Psoas muscle (tissue), 8 donors: ENCODE data around the gene RELN. TPM values are rescaled to one million over a fixed set of nuclear protein-coding genes. Genes with fewer than 3 reads are reported as not detected.

ENCODE experiments used
- ATAC-seq, 4 donors: fragments of 200-7000 bp; cut with Tn5 transposase; one replicate each; pipeline ENCODE4 v1.9.1; 2020; ENCODE audit warnings: moderate library complexity in 3 of 4, mild to moderate bottlenecking in 2 of 4
- DNase-seq, 2 donors: peaks; one replicate each; pipeline ENCODE4 v3.0.0-alpha.2; 2020
- H3K27ac ChIP-seq: fragments of 200-600 bp; one replicate; pipeline ENCODE4 v1.8.0; 2022
- H3K27me3 ChIP-seq, 3 donors: fragments of 200-600 bp in 1 of 3; one replicate each; pipeline versions ENCODE4 v1.6.1 to v1.8.0; 2013 to 2022; ENCODE audit warnings: low read length in 2 of 3, mild to moderate bottlenecking in 2 of 3, moderate library complexity in 1 of 3; ENCODE audit not compliant: insufficient read depth in 3 of 3
- H3K36me3 ChIP-seq, 2 donors: fragments of 200-600 bp in 1 of 2; one replicate each; pipeline versions ENCODE4 v1.6.1 to v1.8.0; 2013 to 2022; ENCODE audit warnings: low read depth in 1 of 2, mild to moderate bottlenecking in 1 of 2, moderate library complexity in 1 of 2; ENCODE audit not compliant: insufficient read depth in 1 of 2
- H3K4me1 ChIP-seq: fragments of 200-600 bp; one replicate; pipeline ENCODE4 v1.8.0; 2022
- H3K4me3 ChIP-seq: fragments of 200-600 bp; one replicate; pipeline ENCODE4 v1.8.0; 2022; ENCODE audit warnings: mild to moderate bottlenecking
- H3K9me3 ChIP-seq: fragments of 200-600 bp; one replicate; pipeline ENCODE4 v1.8.0; 2022
- CTCF ChIP-seq: fragments of 200-600 bp; IDR thresholded peaks from one replicate; pipeline ENCODE4 v1.8.0; 2022; ENCODE audit warnings: antibody characterized with exemption
- WGBS, 3 donors: extraction: QIAGEN DNeasy Blood & Tissue Kit; methylation state at CpG; one replicate each; pipeline versions ENCODE4 v1.1.6 to v1.1.7; 2013; 5-methylcytosine and 5-hydroxymethylcytosine counted together
- intact Hi-C, 2 donors: fragments of 100-400 bp; cut with DNase I; formaldehyde crosslinking; loops; one replicate each; pipeline versions ENCODE4 v1.11.0 to v1.14.2; 2022
- polyA plus RNA-seq, 3 donors: library from polyadenylated mRNA; stranded (reverse); fragments of 200-250 nt; gene quantifications; one replicate each; pipeline ENCODE4 v1.2.3, GENCODE V29; 2013
- total RNA-seq, 4 donors: library from RNA; stranded (reverse); fragmentation: NEBNext Ultra II Directional in 2 of 4; extraction: Animal tissue kit (Norgen Biotek cat#: 25700) in 2 of 4; gene quantifications; one replicate each; pipeline versions ENCODE4 v1.2.1 to v1.2.4, GENCODE V29; 2021 to 2023
- donor health status: healthy with polysubstance abuse.
- donor health status: DM: no; HTN: no; CAD: no; lungs with moderate emphysema.
- donor health status: Bipolar disorder and iron deficiency.
- donor health status: healthy.
- donor health status: DM: yes; HTN: yes; CAD: no.
- donor health status: DM: no; HTN: no; CAD: no.
- donor health status: DM: no; HTN: no; CAD: no.
- donor health status: DM: yes; HTN: yes; CAD: no.

The RELN gene
- total and polyA plus RNA-seq, 7 donors, result 0.10 to 0.44 (median 0.32) TPM

GRCh38 chr7:103751311-103751880 lies 238.1 kb downstream of the RELN start:
- no peak for TF ChIP-seq CTCF
- Histone ChIP-seq H3K4me1 (no peaks in the 10 kb centered on the region), H3K36me3 (no peaks in the 10 kb centered on the region), H3K9me3 (no peaks in the 10 kb centered on the region), H3K4me3 (no peak overlapping the region), H3K27ac (no peak overlapping the region), H3K27me3 (no peaks in the 10 kb centered on the region)
- WGBS, 3 donors, result 67 to 81% (median 79%) methylated on average over 8 of the region's 8 CpGs
- DNase-seq (no peak), ATAC-seq (no peak)
- intact Hi-C loops, result no loop called here

- TF ChIP-seq CTCF, result no peak
- ATAC-seq (no peak), DNase-seq (no peak)
- Histone ChIP-seq H3K4me1 (no peaks in the 10 kb centered on the region), H3K9me3 (no peaks in the 10 kb centered on the region), H3K27me3 (no peaks in the 10 kb centered on the region), H3K27ac (no peak overlapping the region), H3K4me3 (no peak overlapping the region), H3K36me3 (no peaks in the 10 kb centered on the region)
- intact Hi-C loops, result no loop called here
- WGBS, 3 donors, result 40 to 54% (median 53%) methylated on average over 1 of the region's 1 CpG
These were observed 240.8 kb downstream of the RELN start for GRCh38 chr7:103748680-103749079.

GRCh38 chr7:103735377-103735776 lies 254.1 kb downstream of the RELN start:
- DNase-seq (no peak), ATAC-seq (no peak)
- Histone ChIP-seq H3K9me3 (no peaks in the 10 kb centered on the region), H3K27ac (no peak overlapping the region), H3K36me3 (no peaks in the 10 kb centered on the region), H3K27me3 (no peaks in the 10 kb centered on the region), H3K4me1 (no peaks in the 10 kb centered on the region), H3K4me3 (no peak overlapping the region)
- 26 to 50% (median 39%) methylated on average over 1 of the region's 1 CpG for WGBS, 3 donors
- no peak for TF ChIP-seq CTCF
- intact Hi-C loops, result no loop called here

- Histone ChIP-seq H3K9me3 (no peaks in the 10 kb centered on the region), H3K36me3 (no peaks in the 10 kb centered on the region), H3K27me3 (no peaks in the 10 kb centered on the region), H3K4me1 (no peaks in the 10 kb centered on the region), H3K27ac (no peak overlapping the region), H3K4me3 (no peak overlapping the region)
- 74 to 82% (median 77%) methylated on average over 2 of the region's 2 CpGs for WGBS, 3 donors
- DNase-seq (no peak), ATAC-seq (no peak)
- intact Hi-C loops, result no loop called here
- no peak for TF ChIP-seq CTCF
These were observed 258.3 kb downstream of the RELN start for GRCh38 chr7:103731169-103731568.

- H3K4me1 ChIP-seq, result no peaks in the 10 kb centered on the region
- H3K27ac ChIP-seq, result no peak overlapping the region
- no peaks in the 10 kb centered on the region for H3K36me3 ChIP-seq
- ATAC-seq, result no peak
- no peak for DNase-seq
- TF ChIP-seq CTCF, result no peak
- intact Hi-C loops, result no loop called here
- H3K9me3 ChIP-seq, result no peaks in the 10 kb centered on the region
- no peaks in the 10 kb centered on the region for H3K27me3 ChIP-seq
- H3K4me3 ChIP-seq, result no peak overlapping the region
- WGBS, 3 donors, result 44 to 61% (median 53%) methylated on average over 4 of the region's 4 CpGs
These were observed 260.4 kb downstream of the RELN start for GRCh38 chr7:103729026-103729425.
